ENCODE measurements around the gene UROS. TPM values are rescaled to one million over a fixed set of nuclear protein-coding genes. Genes with fewer than 3 reads are reported as not detected.

UROS gene
- polyA plus RNA-seq, 1 of the 3 experiments (the other 2 are of a cell fraction) = 49.2 TPM

- no peaks in the 10 kb centered on the region for H3F3A ChIP-seq (replicated peaks; ENCODE audit: insufficient read depth)
- no peaks in the 10 kb centered on the region for H3K9me2 ChIP-seq
- H3K4me3 ChIP-seq (ENCODE audit: low read depth in 2 of 2, low read length in 1 of 2) = no peak overlapping the region
- POLR2A ChIA-PET = no interaction called here
- peaks cover 74 to 89% of the 10 kb centered on the region in 2 experiments for H3K36me3 ChIP-seq (replicated peaks in 1 of 2; ENCODE audit: control insufficient read depth in 1 of 2, insufficient read depth in 2 of 2, low read length in 1 of 2)
- H4K20me1 ChIP-seq (ENCODE audit: insufficient read depth) = no peaks in the 10 kb centered on the region
- H3K79me2 ChIP-seq (ENCODE audit: insufficient read depth) = no peaks in the 10 kb centered on the region; the same call in 1 of the 2 replicates
- H3K4me2 ChIP-seq = no peak overlapping the region
- no peak overlapping the region for H3K27ac ChIP-seq (ENCODE audit: low read depth in 2 of 2, low read length in 1 of 2)
- TF ChIP-seq, protein P1, sequence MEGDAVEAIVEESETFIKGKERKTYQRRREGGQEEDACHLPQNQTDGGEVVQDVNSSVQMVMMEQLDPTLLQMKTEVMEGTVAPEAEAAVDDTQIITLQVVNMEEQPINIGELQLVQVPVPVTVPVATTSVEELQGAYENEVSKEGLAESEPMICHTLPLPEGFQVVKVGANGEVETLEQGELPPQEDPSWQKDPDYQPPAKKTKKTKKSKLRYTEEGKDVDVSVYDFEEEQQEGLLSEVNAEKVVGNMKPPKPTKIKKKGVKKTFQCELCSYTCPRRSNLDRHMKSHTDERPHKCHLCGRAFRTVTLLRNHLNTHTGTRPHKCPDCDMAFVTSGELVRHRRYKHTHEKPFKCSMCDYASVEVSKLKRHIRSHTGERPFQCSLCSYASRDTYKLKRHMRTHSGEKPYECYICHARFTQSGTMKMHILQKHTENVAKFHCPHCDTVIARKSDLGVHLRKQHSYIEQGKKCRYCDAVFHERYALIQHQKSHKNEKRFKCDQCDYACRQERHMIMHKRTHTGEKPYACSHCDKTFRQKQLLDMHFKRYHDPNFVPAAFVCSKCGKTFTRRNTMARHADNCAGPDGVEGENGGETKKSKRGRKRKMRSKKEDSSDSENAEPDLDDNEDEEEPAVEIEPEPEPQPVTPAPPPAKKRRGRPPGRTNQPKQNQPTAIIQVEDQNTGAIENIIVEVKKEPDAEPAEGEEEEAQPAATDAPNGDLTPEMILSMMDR (IDR thresholded peaks at IDR 0.05) = no peak
- TF ChIP-seq RXRA (IDR thresholded peaks at IDR 0.05; ENCODE audit: borderline replicate concordance, low read depth) (no peak), MXI1 (IDR thresholded peaks at IDR 0.05; ENCODE audit: low read depth, low read length) (no peak), JUND (IDR thresholded peaks at IDR 0.05) (no peak), USF2 (IDR thresholded peaks at IDR 0.05; ENCODE audit: borderline replicate concordance, low read depth, low read length) (no peak), FOSL2 (IDR thresholded peaks at IDR 0.05; ENCODE audit: borderline replicate concordance, low read depth) (no peak), REST (IDR thresholded peaks at IDR 0.05; ENCODE audit: low read depth, low read length) (no peak), SMC3 (IDR thresholded peaks at IDR 0.05; ENCODE audit: low read depth, low read length) (no peak), RCOR1 (IDR thresholded peaks at IDR 0.05; ENCODE audit: low read length) (no peak), MAX (IDR thresholded peaks at IDR 0.05; ENCODE audit: low read depth) (no peak), GATA2 (CRISPR knock-in tag; IDR thresholded peaks at IDR 0.05) (no peak)
- no peaks in the 10 kb centered on the region for H3K27me3 ChIP-seq (ENCODE audit: insufficient read depth)
- no peaks in the 10 kb centered on the region for H3K4me1 ChIP-seq (ENCODE audit: control insufficient read depth in 1 of 2, insufficient read depth in 2 of 2, low read depth in 1 of 2, low read length in 1 of 2)
- H3K9ac ChIP-seq = no peak overlapping the region
- CTCF ChIA-PET = interaction anchor here (1.1 kb wide), 1 partner anchor 10 kb away, joined by 3 read pairs; no protein-coding TSS in a partner anchor
- H2AFZ ChIP-seq (ENCODE audit: low read depth) = no peak overlapping the region
- DNase-seq = no peak
- 99% methylated on average over 4 of the region's 4 CpGs for WGBS (ENCODE audit: low lambda C conversion rate)
- no peaks in the 10 kb centered on the region for H3K9me3 ChIP-seq
Observed at GRCh38 chr10:125757742-125758141, 65.3 kb downstream of the UROS start.
